ENCODE data around the gene PPIF.
A peak's percentile ranks its signal among the peaks of the same experiment; 100 is the strongest.
"Not testable (repeated sequence)": the region's sequence is repeated elsewhere in the genome, so short reads cannot be mapped to it uniquely, and the experiment has no call there.

The PPIF gene

DNA sequence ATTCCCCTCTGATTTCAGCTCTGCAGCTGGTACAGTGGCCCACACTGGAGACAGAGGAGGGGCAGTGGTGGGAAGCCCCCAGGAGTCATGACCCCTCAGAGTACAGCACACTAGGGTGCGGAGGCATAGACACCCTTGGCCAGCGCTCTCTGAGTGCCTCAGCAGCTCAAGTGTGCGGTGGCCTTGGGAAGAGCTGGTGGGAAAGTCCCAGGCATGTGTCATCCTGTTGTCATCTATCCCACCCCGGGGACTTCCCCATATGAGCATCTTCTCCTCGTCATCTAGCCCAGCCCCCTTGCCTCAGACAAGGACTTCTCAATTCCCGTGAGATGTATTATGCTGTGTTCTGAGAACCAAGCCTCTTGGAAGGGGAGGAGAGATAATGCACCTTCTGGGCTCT is 15.6 kb upstream of the PPIF start:
- peak; percentile 74 for DNase-seq (ENCODE audit: low spot score)

DNA sequence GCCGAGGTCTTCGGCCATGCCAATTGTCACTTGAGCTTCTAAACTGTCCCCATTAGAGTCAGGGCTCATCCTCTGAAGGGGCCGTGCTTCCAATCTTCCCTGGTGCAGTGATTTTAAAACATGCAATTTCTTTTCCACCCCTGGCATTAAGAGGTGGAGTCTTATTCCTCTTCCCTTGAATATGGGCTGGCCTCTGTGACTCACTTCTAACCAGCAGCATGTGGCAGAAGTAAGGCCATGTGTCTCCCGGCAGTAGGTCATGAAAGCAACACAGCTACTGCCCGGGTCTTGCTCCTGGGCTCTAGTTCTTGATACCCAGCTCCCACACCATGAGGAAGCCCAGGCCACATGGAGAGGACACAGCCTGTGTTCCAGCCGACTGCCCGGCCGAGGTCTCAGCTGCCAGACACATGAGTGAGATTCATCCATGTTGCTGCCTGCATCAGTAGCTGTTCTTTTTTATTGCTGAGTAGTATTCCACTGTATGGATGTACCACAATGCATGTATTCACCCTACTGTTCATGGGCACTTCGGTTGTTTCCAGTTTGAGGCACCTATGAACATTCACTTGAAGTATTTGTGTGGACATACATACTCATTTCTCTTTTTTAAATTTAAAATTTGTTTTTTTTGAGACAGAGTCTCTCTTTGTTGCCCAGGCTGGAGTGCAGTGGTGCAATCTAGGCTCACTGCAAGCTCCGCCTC is 14.5 kb upstream of the PPIF start:
- DNase-seq (ENCODE audit: low spot score): not testable (repeated sequence)

DNA sequence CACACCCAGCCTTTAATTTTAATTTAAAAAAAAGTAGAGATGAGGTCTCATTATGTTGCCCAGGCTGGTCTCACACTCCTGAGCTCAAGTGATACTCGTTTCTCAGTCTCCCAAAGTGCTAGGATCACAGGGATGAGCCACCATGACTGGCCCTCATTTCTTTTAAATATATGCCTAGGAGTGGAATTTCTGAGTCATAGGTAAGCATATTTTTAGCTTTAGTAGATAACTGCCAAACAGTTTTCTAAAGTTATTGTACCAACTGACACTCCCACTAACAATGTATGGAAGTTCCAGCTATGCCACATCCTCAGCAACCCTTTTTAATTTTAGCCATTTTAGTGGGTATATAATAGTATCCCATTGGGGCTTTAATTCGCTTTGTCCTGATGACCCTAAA is 13.8 kb upstream of the PPIF start:
- DNase-seq (ENCODE audit: low spot score): no peak

DNA sequence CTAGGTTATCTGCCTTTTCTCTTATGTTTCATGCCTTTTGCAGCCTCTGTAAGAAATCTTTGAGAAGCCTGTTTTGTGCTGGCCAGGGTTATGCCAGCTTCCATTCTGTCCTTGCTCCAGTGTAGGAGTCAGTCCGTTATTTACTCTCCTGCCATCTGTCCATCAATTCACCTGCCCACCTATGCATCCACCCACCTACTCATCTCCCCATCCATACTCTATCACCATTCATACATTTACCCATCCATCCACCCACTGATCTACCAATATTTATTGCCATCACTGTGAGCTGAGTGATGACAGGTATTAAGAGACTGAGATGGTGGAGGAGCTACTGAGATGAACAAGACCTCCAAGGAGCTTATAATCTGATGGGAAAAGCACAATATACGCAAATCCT is 12.7 kb upstream of the PPIF start:
- DNase-seq (ENCODE audit: low spot score): no peak

DNA sequence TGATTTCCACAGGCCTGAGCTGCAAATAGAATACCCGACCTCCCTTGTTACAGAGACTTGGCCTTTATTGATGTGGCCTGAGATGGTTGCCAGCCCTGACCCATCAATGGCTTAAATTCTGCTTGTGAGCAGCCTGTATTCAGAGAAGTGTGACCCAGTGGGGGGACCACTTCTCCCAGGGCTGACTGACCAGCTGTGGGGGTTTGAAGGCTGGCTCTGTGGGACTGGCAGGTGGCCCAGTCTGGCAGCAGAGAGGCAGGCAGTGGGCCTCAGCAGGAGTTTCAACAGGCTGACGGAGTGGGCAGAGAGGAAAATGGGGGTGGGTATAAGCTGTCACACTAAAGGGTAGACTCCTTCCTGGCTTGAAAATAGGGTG is 12.2 kb upstream of the PPIF start:
- no peak for DNase-seq (ENCODE audit: low spot score)

DNA sequence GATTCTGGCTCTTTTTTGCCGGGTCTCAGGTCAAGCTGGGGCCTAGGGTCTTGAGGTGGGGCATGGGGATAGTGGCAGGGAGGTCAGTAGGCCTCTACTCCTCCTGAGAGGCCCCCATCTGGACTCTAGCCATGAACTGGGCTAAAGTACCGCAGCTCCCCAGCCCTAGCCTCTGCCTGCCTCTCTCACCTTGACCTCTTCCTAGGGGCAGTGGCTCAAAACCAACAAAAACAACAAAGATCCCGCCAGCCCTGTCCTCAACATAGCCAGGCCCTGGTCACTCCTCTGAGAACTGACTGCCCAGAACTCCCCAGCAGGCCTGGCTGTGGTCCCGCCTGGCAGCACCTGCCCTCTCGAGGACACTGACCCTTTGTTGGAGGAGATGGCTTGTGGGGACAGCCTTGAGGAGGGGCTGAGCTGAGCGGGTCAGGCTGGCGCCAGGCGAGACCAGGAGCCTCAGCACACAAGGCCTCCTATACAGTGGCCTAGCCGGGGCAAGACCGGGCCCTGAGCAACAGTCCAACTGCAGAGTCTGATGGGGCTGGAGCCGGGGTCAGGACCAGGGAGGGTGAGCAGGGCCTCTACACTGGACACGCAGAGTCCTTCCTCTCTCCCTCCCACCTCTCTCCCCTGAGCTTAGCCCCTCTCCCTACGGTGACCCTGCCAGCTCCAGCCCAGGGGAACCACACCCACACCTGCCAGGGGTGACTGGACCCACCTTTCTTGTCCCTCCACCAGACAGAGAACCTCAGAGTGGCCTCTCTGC is 11.6 kb upstream of the PPIF start:
- no peak for DNase-seq (ENCODE audit: low spot score)

DNA sequence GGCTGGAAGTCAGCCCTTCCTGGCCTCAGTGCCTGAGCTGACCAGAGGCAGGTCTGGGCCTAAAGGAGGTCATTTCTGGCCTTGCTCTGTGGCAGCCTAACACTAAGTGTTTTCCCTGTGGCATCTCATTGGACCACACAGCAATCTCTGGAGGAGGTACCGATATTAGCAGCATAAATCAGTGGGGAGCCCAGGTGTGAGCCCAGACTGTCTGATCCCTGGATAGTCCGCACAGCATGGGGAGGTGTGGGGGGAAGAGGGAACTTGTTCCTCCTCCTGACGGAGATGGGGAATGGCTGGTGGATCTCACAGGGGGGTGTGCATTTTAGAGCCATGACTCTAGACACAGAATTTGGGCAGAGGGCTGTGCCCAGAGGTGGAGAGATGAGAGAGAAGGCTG is 11.0 kb upstream of the PPIF start:
- DNase-seq (ENCODE audit: low spot score): no peak

DNA sequence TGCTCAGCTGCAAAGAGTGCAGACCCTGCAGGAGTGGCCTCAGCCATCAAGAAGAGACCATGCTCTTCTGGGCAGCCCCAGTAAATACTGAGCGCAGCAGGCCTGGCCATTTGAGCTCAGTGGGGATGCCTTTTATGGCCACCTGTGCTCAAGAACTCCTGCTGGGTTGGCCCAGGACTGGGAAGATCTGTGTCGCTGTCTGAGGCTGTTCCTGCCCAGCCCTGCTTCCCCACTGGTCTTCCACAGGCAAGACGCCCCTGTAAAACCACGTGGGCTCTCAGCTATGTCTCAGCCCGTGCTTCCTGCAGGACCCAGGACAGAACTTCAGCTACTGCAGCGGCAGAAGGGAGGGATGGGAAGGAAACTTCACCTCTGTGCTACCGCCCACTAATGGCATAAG is 10.5 kb upstream of the PPIF start:
- no peak for DNase-seq (ENCODE audit: low spot score)

DNA sequence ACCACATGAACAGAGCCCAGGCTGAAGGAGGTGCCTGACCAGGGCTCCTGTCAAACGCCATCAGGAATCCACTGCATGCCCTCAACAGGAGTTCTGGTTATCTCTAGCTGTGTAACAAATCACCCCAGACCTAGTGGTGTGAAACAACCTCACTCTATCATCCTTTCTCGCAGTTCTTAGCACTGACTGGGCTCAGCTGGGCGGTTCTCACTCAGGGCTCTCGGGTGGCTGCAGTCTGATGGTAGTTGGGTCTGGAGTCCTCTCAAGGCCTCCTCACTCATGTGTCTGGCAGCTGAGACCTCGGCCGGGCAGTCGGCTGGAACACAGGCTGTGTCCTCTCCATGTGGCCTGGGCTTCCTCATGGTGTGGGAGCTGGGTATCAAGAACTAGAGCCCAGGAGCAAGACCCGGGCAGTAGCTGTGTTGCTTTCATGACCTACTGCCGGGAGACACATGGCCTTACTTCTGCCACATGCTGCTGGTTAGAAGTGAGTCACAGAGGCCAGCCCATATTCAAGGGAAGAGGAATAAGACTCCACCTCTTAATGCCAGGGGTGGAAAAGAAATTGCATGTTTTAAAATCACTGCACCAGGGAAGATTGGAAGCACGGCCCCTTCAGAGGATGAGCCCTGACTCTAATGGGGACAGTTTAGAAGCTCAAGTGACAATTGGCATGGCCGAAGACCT is 9.3 kb upstream of the PPIF start:
- DNase-seq (ENCODE audit: low spot score): not testable (repeated sequence)

DNA sequence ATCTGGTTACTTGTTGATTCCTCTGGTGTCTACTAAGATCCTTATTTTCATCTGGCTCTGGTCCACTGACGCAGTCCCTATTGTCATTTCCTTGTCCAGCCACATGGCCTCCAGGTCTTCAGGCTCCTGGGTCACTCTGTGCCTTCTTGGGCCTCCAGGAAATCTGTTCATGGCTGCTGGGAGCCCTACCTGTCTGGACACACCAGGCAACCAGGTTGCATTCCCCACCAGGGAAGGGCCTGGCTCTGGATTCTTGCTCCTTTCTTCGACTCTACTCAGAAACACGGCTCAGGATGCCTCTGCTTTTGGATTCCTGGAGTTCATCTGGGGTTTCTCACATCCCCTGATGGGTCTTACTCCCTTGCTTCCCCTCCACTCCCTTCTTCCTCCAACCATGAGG is 8.0 kb upstream of the PPIF start:
- DNase-seq (ENCODE audit: low spot score): no peak

DNA sequence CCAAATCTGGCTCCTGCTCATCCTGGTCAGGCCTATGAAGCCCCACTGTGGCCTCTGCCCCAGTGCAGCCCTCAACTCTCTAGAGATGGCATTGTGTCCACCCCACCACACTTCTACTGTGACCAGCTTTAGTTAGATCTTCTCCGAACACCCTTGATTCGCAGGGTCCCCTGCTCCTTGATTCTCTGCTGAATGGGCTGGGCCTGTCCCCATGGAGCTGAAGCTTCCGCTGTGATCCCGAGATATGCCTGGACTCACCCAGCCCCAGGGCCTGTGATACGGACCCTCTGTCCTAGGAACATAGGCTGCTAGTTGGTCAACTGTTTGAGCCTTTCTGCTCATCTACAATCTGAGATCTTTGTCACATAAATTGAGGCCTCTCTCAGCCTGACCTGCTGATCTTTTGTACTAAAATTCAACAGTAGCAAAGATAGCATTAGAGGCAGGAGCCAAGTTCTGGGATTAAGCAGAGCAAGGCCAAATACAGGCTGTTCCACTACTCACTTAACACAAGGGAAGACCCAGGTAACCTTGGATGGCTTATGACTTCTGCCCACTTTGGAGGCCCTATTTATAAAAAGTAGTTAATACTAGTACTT is 6.5 kb upstream of the PPIF start:
- no peak for DNase-seq (ENCODE audit: low spot score)

DNA sequence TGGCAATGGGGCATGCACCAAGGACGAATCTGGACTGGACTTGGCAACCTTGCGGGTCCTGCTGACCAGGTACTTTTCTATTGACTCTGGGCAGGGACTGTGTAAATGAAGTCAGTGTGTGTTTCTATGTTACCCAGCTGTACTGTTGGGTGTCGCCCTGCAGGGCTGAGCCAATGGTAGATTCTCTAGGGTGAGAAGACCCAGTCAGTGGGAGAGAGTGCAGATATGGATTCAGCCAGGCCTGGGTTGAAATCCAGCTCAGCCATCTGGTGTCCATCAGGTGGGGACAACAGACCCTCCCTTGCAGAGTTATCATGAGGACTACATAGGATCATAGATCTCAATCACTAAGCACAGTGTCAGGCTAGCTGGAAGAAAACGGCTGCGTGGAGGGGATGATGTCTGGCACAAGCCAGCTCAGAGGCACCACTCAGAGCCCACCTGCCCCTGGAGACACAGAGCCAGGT is 4.9 kb upstream of the PPIF start:
- no peak for DNase-seq (ENCODE audit: low spot score)

DNA sequence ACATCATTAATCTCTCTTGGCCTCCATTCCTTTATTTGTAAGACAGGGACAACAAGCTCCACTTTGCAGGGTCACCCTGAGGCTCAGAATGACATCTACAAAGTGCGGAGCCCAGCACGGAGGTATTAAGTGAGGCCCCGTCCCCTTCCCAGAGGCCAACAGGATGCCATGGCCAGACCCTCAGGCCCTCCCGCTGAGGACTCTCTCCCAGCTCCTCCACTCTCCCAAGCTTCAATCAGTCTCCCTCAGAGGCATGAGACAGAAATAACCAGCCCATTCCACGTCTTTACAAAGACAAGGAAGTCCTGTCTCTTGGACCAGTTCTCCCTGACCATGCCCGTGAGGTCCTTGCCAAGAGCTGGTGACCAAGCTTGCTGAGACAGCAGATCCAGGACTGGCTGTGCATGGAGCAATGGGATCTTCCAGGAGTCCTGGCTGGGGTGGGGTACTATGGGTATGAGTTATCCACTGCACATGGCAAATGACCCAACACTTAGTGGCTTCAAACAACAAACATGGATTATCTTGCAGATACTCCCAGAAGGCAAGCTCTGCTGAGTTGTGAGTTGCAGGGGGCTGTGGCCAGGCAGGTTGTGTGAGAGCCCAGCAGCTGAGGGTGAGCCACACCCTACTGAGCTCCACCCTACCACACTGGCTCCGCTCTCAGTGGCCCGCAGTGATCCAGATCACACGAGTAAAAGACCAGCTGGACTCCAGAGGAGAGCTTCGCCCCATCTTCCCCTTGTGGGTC is 4.3 kb upstream of the PPIF start:
- no peak for DNase-seq (ENCODE audit: low spot score)

DNA sequence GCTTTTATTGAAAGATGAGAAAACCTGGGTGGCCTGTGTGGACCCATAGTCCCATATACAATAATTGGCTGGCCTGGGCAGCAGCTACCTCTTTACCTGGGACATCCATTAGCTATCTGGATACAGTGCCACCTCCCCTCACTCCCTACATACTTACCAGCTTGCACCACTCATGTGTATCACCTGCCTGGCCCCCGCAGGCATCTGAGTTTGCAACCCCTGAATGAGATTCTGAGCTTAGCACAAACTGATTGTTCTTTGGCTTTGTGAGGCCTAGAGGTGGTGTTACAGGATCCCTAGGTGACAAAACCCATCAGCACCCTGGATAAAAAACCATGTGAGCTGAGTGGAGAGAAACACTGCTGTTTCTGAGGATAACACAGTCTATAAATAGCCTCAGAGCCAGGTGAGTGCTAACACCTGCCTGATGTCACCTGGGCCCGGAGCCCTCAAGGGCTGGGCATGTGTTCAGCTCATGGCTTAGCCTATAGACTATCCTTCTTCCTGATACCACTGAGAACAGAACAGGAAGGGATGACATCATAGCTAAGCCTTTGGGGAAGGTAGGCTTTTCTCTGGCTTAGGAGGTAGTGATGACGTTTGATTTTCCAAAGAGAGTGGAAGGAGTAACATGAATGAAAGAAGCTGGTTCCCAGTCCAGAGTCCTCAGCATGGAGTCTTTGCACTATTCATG is 2.6 kb upstream of the PPIF start:
- no peak for DNase-seq (ENCODE audit: low spot score)

DNA sequence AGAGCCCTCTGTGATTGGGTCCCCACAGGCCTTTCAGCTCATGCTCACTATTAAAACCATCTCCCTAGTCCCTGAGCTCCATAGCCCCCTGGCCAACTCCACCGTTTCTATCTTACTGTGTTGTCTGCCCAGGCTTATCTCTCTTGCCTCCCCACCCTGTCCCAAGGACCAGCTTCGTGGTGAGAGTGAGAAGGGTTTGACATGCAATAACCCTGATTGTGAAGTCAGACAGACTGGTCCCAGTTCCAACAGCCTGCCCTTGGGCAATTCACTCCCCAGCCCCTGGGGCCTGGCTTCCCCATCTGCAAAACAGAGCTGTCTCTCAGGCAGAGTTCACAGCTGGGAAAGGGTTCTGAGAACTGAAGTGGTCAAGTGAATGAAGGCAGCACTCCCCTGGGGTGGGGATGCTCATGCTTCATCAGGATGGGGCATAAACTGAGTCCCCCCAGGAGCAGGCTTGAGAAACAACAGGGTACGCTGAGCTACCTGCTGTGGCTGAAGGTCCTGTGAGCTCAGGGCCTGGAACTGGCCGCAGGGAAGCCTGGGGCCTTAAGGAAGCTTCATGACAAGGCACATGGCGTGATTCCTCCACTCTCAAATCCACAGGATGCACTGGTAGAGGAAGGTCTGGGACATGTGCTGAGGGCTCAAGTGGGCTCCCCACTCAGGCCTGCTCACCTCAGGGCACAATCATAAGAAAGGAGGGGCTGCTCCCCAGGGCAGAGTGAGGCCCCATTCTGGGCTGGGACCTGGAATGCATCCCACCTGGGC is 1.8 kb upstream of the PPIF start:
- no peak for DNase-seq (ENCODE audit: low spot score)

DNA sequence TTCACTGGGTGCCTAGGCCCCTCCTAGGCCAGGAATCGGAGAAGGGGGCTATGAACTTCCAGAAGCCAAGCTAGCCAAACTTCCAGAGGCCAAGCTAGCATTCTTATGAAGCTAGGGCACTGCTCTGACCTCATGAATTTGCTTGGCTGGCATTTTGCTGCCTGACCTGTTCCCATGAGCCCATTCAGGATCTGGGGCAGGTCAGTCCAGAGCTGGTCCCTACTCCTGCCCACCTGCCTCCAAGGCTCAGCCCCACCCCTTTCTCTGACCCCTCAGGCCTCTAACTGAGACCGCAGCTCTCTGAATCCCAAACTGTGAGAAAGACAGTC is 1.3 kb upstream of the PPIF start:
- DNase-seq (ENCODE audit: low spot score): no peak

DNA sequence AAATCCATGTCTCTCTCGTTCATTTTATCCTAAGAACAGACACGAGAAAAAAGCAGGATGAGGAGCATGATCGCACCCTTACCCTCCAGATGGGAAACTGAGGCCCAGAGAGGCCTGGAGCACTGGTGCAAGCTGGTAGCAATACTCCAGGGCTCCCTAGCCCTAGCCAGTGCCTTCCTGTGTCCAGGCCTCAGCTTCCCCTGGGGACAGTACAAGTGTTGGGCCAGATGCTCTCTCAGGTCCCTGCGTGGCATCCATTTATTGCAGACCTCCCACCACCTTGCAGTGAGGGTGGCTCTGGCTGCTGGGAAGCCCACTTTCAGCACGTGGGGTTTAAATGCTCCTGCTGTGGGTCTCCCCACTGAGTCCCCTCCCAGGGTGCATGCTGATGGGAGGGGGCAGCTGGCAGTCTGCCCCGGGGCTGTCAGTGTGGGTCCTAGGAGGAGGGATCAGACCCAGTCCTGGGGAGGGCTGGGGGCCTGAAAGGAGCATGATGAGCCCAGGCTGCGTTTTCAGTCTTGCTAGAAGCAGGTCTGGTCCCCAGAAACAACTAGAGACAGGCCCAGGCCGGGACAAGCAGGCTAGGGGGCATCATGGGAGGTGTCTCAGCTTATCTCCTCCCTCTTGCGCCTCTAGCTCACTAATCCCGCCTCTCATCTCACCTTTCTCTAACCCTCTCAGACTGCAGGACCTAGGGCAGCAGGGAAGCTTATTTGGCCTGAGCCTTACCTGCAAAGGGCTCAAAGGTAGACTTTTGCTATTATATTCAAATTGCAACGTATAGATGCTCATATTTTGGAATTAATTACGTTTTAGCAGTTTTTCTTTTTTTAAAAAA is 662 bp upstream of the PPIF start:
- no peak for DNase-seq (ENCODE audit: low spot score)

DNA sequence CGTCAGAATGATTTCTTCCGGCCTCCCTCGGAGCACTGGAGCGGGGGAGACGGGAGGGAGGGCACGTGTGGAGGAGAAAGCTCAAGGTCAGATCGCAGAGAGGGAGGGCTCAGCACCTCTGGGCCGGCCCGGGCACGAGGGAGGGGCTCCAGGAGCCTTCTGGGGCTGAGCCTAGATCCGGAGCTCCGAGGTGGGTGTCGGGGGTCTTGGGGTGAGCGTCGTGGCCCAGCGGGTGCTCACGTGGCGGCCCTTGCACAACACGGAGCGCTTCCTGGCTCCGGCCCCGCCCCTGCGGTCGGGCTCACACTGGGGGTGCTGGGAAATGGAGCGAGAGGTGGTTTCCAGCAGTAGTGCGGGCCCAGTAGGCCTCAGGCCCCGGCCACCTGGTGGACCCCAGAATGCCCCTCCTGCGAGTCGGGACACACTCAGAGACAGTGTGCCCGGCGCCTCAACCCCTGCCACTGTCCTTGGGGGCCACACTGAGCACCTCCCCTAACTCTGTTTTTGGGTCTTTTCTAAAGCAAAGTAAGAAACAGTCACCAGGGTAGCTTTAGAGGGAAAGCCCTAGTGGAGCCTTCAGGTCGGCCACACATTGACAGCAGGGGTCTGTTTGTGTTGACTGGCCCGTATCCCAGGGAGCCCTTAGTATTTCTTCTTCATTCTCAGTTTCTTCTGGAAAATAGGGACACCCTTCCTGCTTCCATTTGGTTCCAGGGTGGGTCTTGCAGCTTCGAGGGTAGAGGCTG is 798 bp downstream of the PPIF start:
- peak; percentile 89 for DNase-seq (ENCODE audit: low spot score)

DNA sequence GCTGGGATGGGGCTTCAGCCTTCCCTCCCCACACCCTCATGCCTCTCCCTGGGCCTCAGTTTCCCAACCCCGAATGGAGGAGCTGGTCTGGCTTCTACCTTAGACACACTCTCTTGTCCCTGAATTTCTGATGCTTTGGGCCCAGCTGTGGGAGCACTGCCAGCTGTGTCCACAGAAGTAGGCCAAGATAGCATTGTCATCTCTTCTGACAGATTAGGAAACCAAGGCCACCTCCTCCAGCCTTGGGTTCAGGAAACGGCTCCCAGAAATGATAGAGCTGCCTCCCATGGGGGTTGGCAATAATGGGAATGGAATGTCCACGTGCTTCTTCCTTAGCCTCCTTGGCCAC is 1.3 kb downstream of the PPIF start:
- DNase-seq (ENCODE audit: low spot score): no peak
